ENCODE results near the gene CHAF1B. TPM values are rescaled to one million over a fixed set of nuclear protein-coding genes. Genes with fewer than 3 reads are reported as not detected.

The CHAF1B gene
- total RNA-seq, 3 donors from 2014 or later = 0.64 to 2.8 (median 1.6) TPM

- no peaks in the 10 kb centered on the region for H3K9me3 ChIP-seq
- H3K36me3 ChIP-seq = no peaks in the 10 kb centered on the region
- intact Hi-C loops (cut with DNase I; ENCODE audit: low total_unique reads) = no loop called here
- DNase-seq (ENCODE audit: low spot score in 2 of 2) = no peak
- peaks cover 0 to 10% of the 10 kb centered on the region in 2 donors for H3K27me3 ChIP-seq
- H3K27ac ChIP-seq = no peak overlapping the region
- TF ChIP-seq POLR2AphosphoS5 (IDR thresholded peaks at IDR 0.05) (no peak), POLR2A (IDR thresholded peaks at IDR 0.05) (no peak), CTCF (IDR thresholded peaks at IDR 0.05) (no peak)
- no peak overlapping the region for H3K4me3 ChIP-seq
- H3K4me1 ChIP-seq = no peaks in the 10 kb centered on the region
These were observed 76.2 kb downstream of the CHAF1B start for GRCh38 chr21:36461277-36461917.

GRCh38 chr21:36461918-36462486 lies 76.8 kb downstream of the CHAF1B start:
- H3K27me3 ChIP-seq = peaks cover 0 to 10% of the 10 kb centered on the region in 2 donors
- intact Hi-C loops (cut with DNase I; ENCODE audit: low total_unique reads) = no loop called here
- H3K4me1 ChIP-seq = no peaks in the 10 kb centered on the region
- no peaks in the 10 kb centered on the region for H3K9me3 ChIP-seq
- no peak overlapping the region for H3K4me3 ChIP-seq
- no peak overlapping the region for H3K27ac ChIP-seq
- no peak for DNase-seq (ENCODE audit: low spot score in 2 of 2)
- H3K36me3 ChIP-seq = no peaks in the 10 kb centered on the region
- TF ChIP-seq POLR2A (IDR thresholded peaks at IDR 0.05) = no peak
- TF ChIP-seq POLR2AphosphoS5 (IDR thresholded peaks at IDR 0.05) = no peak
- TF ChIP-seq CTCF (IDR thresholded peaks at IDR 0.05) = no peak

- no peak for DNase-seq (ENCODE audit: low spot score in 2 of 2)
- Histone ChIP-seq H3K4me3 (no peak overlapping the region), H3K4me1 (no peaks in the 10 kb centered on the region), H3K27me3 (peaks cover 0 to 10% of the 10 kb centered on the region in 2 donors), H3K36me3 (no peaks in the 10 kb centered on the region), H3K9me3 (no peaks in the 10 kb centered on the region), H3K27ac (no peak overlapping the region)
- TF ChIP-seq POLR2A (IDR thresholded peaks at IDR 0.05) (no peak), CTCF (IDR thresholded peaks at IDR 0.05) (no peak), POLR2AphosphoS5 (IDR thresholded peaks at IDR 0.05) (no peak)
- intact Hi-C loops (cut with DNase I; ENCODE audit: low total_unique reads) = no loop called here
These were observed 78.0 kb downstream of the CHAF1B start for GRCh38 chr21:36463204-36463603.

- H3K9me3 ChIP-seq = no peaks in the 10 kb centered on the region
These were observed 78.8 kb downstream of the CHAF1B start for GRCh38 chr21:36463991-36464390.

More at GRCh38 chr21:36463991-36464390, 78.8 kb downstream of the CHAF1B start:
- intact Hi-C loops (cut with DNase I; ENCODE audit: low total_unique reads) = no loop called here
- TF ChIP-seq POLR2AphosphoS5 (IDR thresholded peaks at IDR 0.05) = no peak
- TF ChIP-seq POLR2A (IDR thresholded peaks at IDR 0.05) = no peak
- TF ChIP-seq CTCF (IDR thresholded peaks at IDR 0.05) = no peak
- Histone ChIP-seq H3K36me3 (no peaks in the 10 kb centered on the region), H3K27me3 (peaks cover 0 to 10% of the 10 kb centered on the region in 2 donors), H3K4me1 (no peaks in the 10 kb centered on the region), H3K27ac (no peak overlapping the region), H3K4me3 (no peak overlapping the region)
- DNase-seq (ENCODE audit: low spot score in 2 of 2) = no peak
